RWPE1 (cell line): Measurements from ENCODE around the gene KAZN.

Experiments used
- CTCF ChIA-PET: fragments of 350-600 bp; sonication (Branson Sonifier 250); formaldehyde crosslinking; extraction: SDS; loops from one replicate; lab custom pipeline; 2021; lab: Yijun Ruan, JAX
- POLR2A ChIA-PET: fragments of 400-600 bp; formaldehyde crosslinking; extraction: SDS; loops from one replicate; lab custom pipeline; 2020; ENCODE audit warnings: antibody characterized with exemption; ENCODE audit not compliant: low non-redundant PET; lab: Yijun Ruan, JAX
- DNase-seq: peaks from one replicate; pipeline ENCODE4 v3.0.0; 2012; ENCODE audit warnings: low spot score
- H3K27ac ChIP-seq: fragments of 450-650 bp; 2 replicates; pipeline ENCODE4 v1.5.1; 2017
- CTCF ChIP-seq: fragments of 450-650 bp; conservative IDR thresholded peaks from 2 replicates; pipeline ENCODE4 v1.5.1; 2017; ENCODE audit warnings: low read depth, mild to moderate bottlenecking

KAZN gene

GRCh38 chr1:15151871-15152270 is 553.4 kb downstream of the KAZN start:
- CTCF ChIA-PET, result interaction anchor here (0.6 to 3.3 kb wide), 10 partner anchors 17 to 1128 kb away, joined by 3 to 29 read pairs (median 6); no protein-coding TSS in a partner anchor
- H3K27ac ChIP-seq, result no peak overlapping the region
- no peak for TF ChIP-seq CTCF
- POLR2A ChIA-PET, result interaction anchor here (0.8 kb wide), 1 partner anchor 120 kb away, joined by 3 read pairs; no protein-coding TSS in a partner anchor
- no peak for DNase-seq

GRCh38 chr1:15152318-15153183 is 554.1 kb downstream of the KAZN start:
- ChIA-PET POLR2A (interaction anchor here (0.7 to 1.0 kb wide), 4 partner anchors 26 to 119 kb away, joined by 3 to 5 read pairs (median 3); no protein-coding TSS in a partner anchor), CTCF (interaction anchor here (0.6 to 3.3 kb wide), 22 partner anchors 16 to 839 kb away, joined by 3 to 29 read pairs (median 5); no protein-coding TSS in a partner anchor)
- peak; percentile 80 for TF ChIP-seq CTCF
- H3K27ac ChIP-seq, result peak overlapping the region; percentile 88
- DNase-seq, result peak; percentile 87

GRCh38 chr1:15153184-15153841 is 554.8 kb downstream of the KAZN start, which contains the start of gene TMEM51:
Gene TMEM51, plus strand, starts transcription at chr1:15153747. Its CDS starts 61,341 bp downstream, at chr1:15215088.
- peak; percentile 69 for DNase-seq
- CTCF ChIA-PET, result interaction anchor here (0.5 to 3.3 kb wide), 15 partner anchors 16 to 839 kb away, joined by 3 to 29 read pairs (median 4); no protein-coding TSS in a partner anchor
- peak within 1 kb of the TSS; percentile 88 for H3K27ac ChIP-seq
- TF ChIP-seq CTCF, result no peak
- POLR2A ChIA-PET, result interaction anchor here (0.7 to 1.0 kb wide), 3 partner anchors 26 to 49 kb away, joined by 3 to 5 read pairs (median 3); no protein-coding TSS in a partner anchor

- DNase-seq, result peak; percentile 51
- ChIA-PET POLR2A (no interaction called here), CTCF (interaction anchor here (0.5 to 3.3 kb wide), 5 partner anchors 65 to 149 kb away, joined by 3 to 29 read pairs (median 4); no protein-coding TSS in a partner anchor)
- TF ChIP-seq CTCF, result peak; percentile 83
- peak overlapping the region; percentile 88 for H3K27ac ChIP-seq
These were observed 555.5 kb downstream of the KAZN start for GRCh38 chr1:15153842-15154479.

GRCh38 chr1:15154480-15155036 is 556.1 kb downstream of the KAZN start:
- peak overlapping the region; percentile 88 for H3K27ac ChIP-seq
- CTCF ChIA-PET, result interaction anchor here (0.5 to 1.0 kb wide), 3 partner anchors 145 to 829 kb away, joined by 3 to 4 read pairs (median 3); no protein-coding TSS in a partner anchor
- POLR2A ChIA-PET, result no interaction called here
- no peak for DNase-seq
- no peak for TF ChIP-seq CTCF
